GM19099 (cell line): ENCODE measurements around the gene CCDC197.

Experiments
- POLR2A ChIP-seq: IDR thresholded peaks from 3 replicates; pipeline ENCODE4 v1.6.1; 2011; ENCODE audit warnings: low read depth; ENCODE audit not compliant: insufficient read length; ENCODE audit errors: extremely low read depth

Gene CCDC197

GRCh38 chr14:94058128-94058673 lies 61.1 kb downstream of the CCDC197 start:
- no peak for TF ChIP-seq POLR2A
